Rectal smooth muscle tissue (tissue), 1 donor: ENCODE results near the gene SBSN.

Experiments
- H3K27ac ChIP-seq: one replicate; pipeline ENCODE4 v1.7.0; 2013; ENCODE audit warnings: low read depth, low read length, inconsistent platforms
- H3K27me3 ChIP-seq: one replicate; pipeline ENCODE4 v1.7.0; 2013; ENCODE audit warnings: low read length; ENCODE audit not compliant: control insufficient read depth, insufficient read depth
- H3K36me3 ChIP-seq: one replicate; pipeline ENCODE4 v1.7.0; 2013; ENCODE audit warnings: low read length; ENCODE audit not compliant: control insufficient read depth, insufficient read depth
- H3K4me1 ChIP-seq: one replicate; pipeline ENCODE4 v1.7.0; 2013; ENCODE audit warnings: low read length; ENCODE audit not compliant: control insufficient read depth, insufficient read depth
- H3K4me3 ChIP-seq: one replicate; pipeline ENCODE4 v1.7.0; 2013; ENCODE audit warnings: low read length
- H3K9ac ChIP-seq: one replicate; pipeline ENCODE4 v1.7.0; 2013; ENCODE audit warnings: low read length

SBSN gene

GRCh38 chr19:35528218-35529038, at the start of gene SBSN:
SBSN (minus strand) TSS chr19:35528311; CDS start chr19:35528281, 30 bp downstream.
- no peak within 1 kb of the TSS for H3K4me3 ChIP-seq
- peaks cover 8% of the 10 kb centered on the region for H3K27me3 ChIP-seq
- no peaks in the 10 kb centered on the region for H3K4me1 ChIP-seq
- H3K36me3 ChIP-seq, result no peaks in the 10 kb centered on the region
- H3K27ac ChIP-seq, result no peak within 1 kb of the TSS
- H3K9ac ChIP-seq, result no peak within 1 kb of the TSS

- H3K9ac ChIP-seq, result no peak overlapping the region
- no peak overlapping the region for H3K27ac ChIP-seq
- peaks cover 2% of the 10 kb centered on the region for H3K27me3 ChIP-seq
- no peaks in the 10 kb centered on the region for H3K4me1 ChIP-seq
- H3K4me3 ChIP-seq, result no peak overlapping the region
- H3K36me3 ChIP-seq, result no peaks in the 10 kb centered on the region
Observed at GRCh38 chr19:35571406-35571965, 43.4 kb upstream of the SBSN start.

GRCh38 chr19:35569281-35569781, 41.2 kb upstream of the SBSN start:
- Histone ChIP-seq H3K4me1 (no peaks in the 10 kb centered on the region), H3K4me3 (no peak overlapping the region), H3K27ac (no peak overlapping the region), H3K36me3 (no peaks in the 10 kb centered on the region), H3K9ac (no peak overlapping the region), H3K27me3 (peaks cover 5% of the 10 kb centered on the region)

GRCh38 chr19:35566738-35567137, 38.6 kb upstream of the SBSN start:
- Histone ChIP-seq H3K27ac (no peak overlapping the region), H3K4me1 (no peaks in the 10 kb centered on the region), H3K9ac (no peak overlapping the region), H3K4me3 (no peak overlapping the region), H3K27me3 (peaks cover 5% of the 10 kb centered on the region), H3K36me3 (no peaks in the 10 kb centered on the region)

- no peak overlapping the region for H3K4me3 ChIP-seq
- no peaks in the 10 kb centered on the region for H3K4me1 ChIP-seq
- no peak overlapping the region for H3K27ac ChIP-seq
- peaks cover 10% of the 10 kb centered on the region for H3K27me3 ChIP-seq
- H3K9ac ChIP-seq, result no peak overlapping the region
- H3K36me3 ChIP-seq, result no peaks in the 10 kb centered on the region
Observed at GRCh38 chr19:35565016-35565856, 37.1 kb upstream of the SBSN start.

GRCh38 chr19:35563207-35563829, 35.2 kb upstream of the SBSN start, which contains the start of gene ATP4A:
ATP4A (minus strand) TSS chr19:35563658; CDS start chr19:35563629, 29 bp downstream.
- Histone ChIP-seq H3K4me3 (no peak within 1 kb of the TSS), H3K4me1 (no peaks in the 10 kb centered on the region), H3K27ac (no peak within 1 kb of the TSS), H3K27me3 (peaks cover 18% of the 10 kb centered on the region), H3K9ac (no peak within 1 kb of the TSS), H3K36me3 (no peaks in the 10 kb centered on the region)

- no peak overlapping the region for H3K27ac ChIP-seq
- no peak overlapping the region for H3K4me3 ChIP-seq
- no peaks in the 10 kb centered on the region for H3K4me1 ChIP-seq
- H3K9ac ChIP-seq, result no peak overlapping the region
- no peaks in the 10 kb centered on the region for H3K36me3 ChIP-seq
- H3K27me3 ChIP-seq, result peaks cover 18% of the 10 kb centered on the region
Observed at GRCh38 chr19:35562776-35563175, 34.7 kb upstream of the SBSN start.

- Histone ChIP-seq H3K9ac (no peak overlapping the region), H3K4me3 (no peak overlapping the region), H3K27me3 (peaks cover 18% of the 10 kb centered on the region), H3K27ac (no peak overlapping the region), H3K36me3 (no peaks in the 10 kb centered on the region), H3K4me1 (no peaks in the 10 kb centered on the region)
Observed at GRCh38 chr19:35562336-35562735, 34.2 kb upstream of the SBSN start.

GRCh38 chr19:35561436-35561835, 33.3 kb upstream of the SBSN start:
- H3K36me3 ChIP-seq, result no peaks in the 10 kb centered on the region
- H3K9ac ChIP-seq, result no peak overlapping the region
- H3K4me1 ChIP-seq, result no peaks in the 10 kb centered on the region
- H3K27me3 ChIP-seq, result peaks cover 18% of the 10 kb centered on the region
- no peak overlapping the region for H3K27ac ChIP-seq
- H3K4me3 ChIP-seq, result no peak overlapping the region

- Histone ChIP-seq H3K4me1 (no peaks in the 10 kb centered on the region), H3K27ac (no peak overlapping the region), H3K27me3 (peaks cover 18% of the 10 kb centered on the region), H3K4me3 (no peak overlapping the region), H3K9ac (no peak overlapping the region), H3K36me3 (no peaks in the 10 kb centered on the region)
Observed at GRCh38 chr19:35560677-35561076, 32.6 kb upstream of the SBSN start.

GRCh38 chr19:35560271-35560670, 32.2 kb upstream of the SBSN start:
- Histone ChIP-seq H3K4me3 (no peak overlapping the region), H3K4me1 (no peaks in the 10 kb centered on the region), H3K27me3 (peaks cover 18% of the 10 kb centered on the region), H3K36me3 (no peaks in the 10 kb centered on the region), H3K27ac (no peak overlapping the region), H3K9ac (no peak overlapping the region)

GRCh38 chr19:35559781-35560180, 31.7 kb upstream of the SBSN start:
- H3K27me3 ChIP-seq, result peaks cover 17% of the 10 kb centered on the region
- H3K4me1 ChIP-seq, result no peaks in the 10 kb centered on the region
- no peak overlapping the region for H3K9ac ChIP-seq
- H3K27ac ChIP-seq, result no peak overlapping the region
- no peaks in the 10 kb centered on the region for H3K36me3 ChIP-seq
- no peak overlapping the region for H3K4me3 ChIP-seq
